Testis (tissue), 3 donors: ENCODE measurements around the gene BEND7. TPM values are rescaled to one million over a fixed set of nuclear protein-coding genes. Genes with fewer than 3 reads are reported as not detected.

ENCODE experiments used
- DNase-seq: peaks from one replicate; pipeline ENCODE4 v3.0.0-alpha.2; 2019
- H3K27ac ChIP-seq, 2 donors: fragments of 200-600 bp; sonication (generic); one replicate each; pipeline ENCODE4 v1.5.1; 2019
- H3K27me3 ChIP-seq: fragments of 200-600 bp; sonication (generic); one replicate; pipeline ENCODE4 v1.5.1; 2019
- H3K36me3 ChIP-seq: fragments of 200-600 bp; sonication (generic); one replicate; pipeline ENCODE4 v1.5.1; 2017; ENCODE audit warnings: low read depth; ENCODE audit errors: missing control alignments
- H3K4me1 ChIP-seq: fragments of 200-600 bp; sonication (generic); one replicate; pipeline ENCODE4 v1.5.1; 2019
- H3K4me3 ChIP-seq, 2 donors: fragments of 200-600 bp; sonication (generic); one replicate each; pipeline ENCODE4 v1.5.1; 2017 to 2019
- H3K9me3 ChIP-seq: fragments of 200-600 bp; sonication (generic); one replicate; pipeline ENCODE4 v1.5.1; 2017
- POLR2A ChIP-seq: fragments of 450-650 bp; IDR thresholded peaks from one replicate; pipeline ENCODE4 v1.6.1; 2017; ENCODE audit warnings: antibody characterized with exemption, mild to moderate bottlenecking, moderate library complexity
- WGBS, 2 donors: methylation state at CpG; one replicate each; pipeline ENCODE4 v1.1.5; 2018; 5-methylcytosine and 5-hydroxymethylcytosine counted together
- intact Hi-C: fragments of 100-400 bp; cut with DNase I; formaldehyde crosslinking; loops from one replicate; pipeline ENCODE4 v1.15.1; 2023; ENCODE audit warnings: low total_unique reads
- polyA plus RNA-seq: library from polyadenylated mRNA; stranded (reverse); fragments of 350-450 nt; fragmentation: Illumina TruSeq; extraction: RNeasy Lipid Tissue Mini Kit (QIAGEN cat#74804); gene quantifications from one replicate; pipeline ENCODE4 v1.2.3, GENCODE V29; 2014; ENCODE audit warnings: low read depth, low replicate concordance; ENCODE audit not compliant: insufficient read depth
- total RNA-seq, 2 donors: library from RNA; depleted of rRNA; stranded (reverse); fragments of >200 nt; gene quantifications; one replicate each; pipeline ENCODE4 v1.2.3, GENCODE V29; 2016
- TF ChIP-seq, protein P1 (sequence below), 3 experiments: fragments of 450-650 bp in 2 of 3; fragments of 200-600 bp in 1 of 3; sonication (generic) in 1 of 3; IDR thresholded peaks; one replicate each; pipeline ENCODE4 v1.5.1; 2016 to 2019; ENCODE audit warnings: antibody characterized with exemption in 3 of 3, mild to moderate bottlenecking in 2 of 3, moderate library complexity in 1 of 3

BEND7 gene
- total and polyA plus RNA-seq, 3 donors from 2014 or later, result 31.2 to 57.2 (median 55.2) TPM

DNA sequence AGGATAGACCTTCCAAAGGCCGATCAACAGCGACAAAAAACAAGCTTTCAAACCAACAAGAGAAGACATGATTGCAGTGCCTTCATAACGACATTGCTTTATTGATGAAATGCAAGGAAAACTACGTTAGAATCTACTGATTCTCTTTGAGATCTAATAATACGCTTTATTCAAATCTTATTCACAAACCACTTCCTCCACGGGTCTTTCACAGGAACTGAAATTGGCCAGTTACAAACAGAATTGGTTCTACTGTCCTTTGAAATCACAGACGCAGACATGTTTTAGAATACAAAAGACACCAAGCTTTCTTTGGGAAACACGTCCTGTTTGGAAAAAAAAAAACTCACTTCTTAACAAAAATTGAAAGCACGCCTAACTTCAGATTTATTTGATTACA, 106.0 kb downstream of the BEND7 start:
- 81 to 82% methylated on average over 9 of the region's 9 CpGs for WGBS, 2 donors
- Histone ChIP-seq H3K4me3 (no peak overlapping the region), H3K9me3 (no peaks in the 10 kb centered on the region), H3K27ac (no peak overlapping the region), H3K4me1 (no peaks in the 10 kb centered on the region), H3K27me3 (no peaks in the 10 kb centered on the region), H3K36me3 (no peaks in the 10 kb centered on the region)
- intact Hi-C loops, result no loop called here
- TF ChIP-seq POLR2A, result no peak
- TF ChIP-seq, protein P1, sequence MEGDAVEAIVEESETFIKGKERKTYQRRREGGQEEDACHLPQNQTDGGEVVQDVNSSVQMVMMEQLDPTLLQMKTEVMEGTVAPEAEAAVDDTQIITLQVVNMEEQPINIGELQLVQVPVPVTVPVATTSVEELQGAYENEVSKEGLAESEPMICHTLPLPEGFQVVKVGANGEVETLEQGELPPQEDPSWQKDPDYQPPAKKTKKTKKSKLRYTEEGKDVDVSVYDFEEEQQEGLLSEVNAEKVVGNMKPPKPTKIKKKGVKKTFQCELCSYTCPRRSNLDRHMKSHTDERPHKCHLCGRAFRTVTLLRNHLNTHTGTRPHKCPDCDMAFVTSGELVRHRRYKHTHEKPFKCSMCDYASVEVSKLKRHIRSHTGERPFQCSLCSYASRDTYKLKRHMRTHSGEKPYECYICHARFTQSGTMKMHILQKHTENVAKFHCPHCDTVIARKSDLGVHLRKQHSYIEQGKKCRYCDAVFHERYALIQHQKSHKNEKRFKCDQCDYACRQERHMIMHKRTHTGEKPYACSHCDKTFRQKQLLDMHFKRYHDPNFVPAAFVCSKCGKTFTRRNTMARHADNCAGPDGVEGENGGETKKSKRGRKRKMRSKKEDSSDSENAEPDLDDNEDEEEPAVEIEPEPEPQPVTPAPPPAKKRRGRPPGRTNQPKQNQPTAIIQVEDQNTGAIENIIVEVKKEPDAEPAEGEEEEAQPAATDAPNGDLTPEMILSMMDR (IDR thresholded peaks at IDR 0.05), result no peak
- DNase-seq, result no peak

DNA sequence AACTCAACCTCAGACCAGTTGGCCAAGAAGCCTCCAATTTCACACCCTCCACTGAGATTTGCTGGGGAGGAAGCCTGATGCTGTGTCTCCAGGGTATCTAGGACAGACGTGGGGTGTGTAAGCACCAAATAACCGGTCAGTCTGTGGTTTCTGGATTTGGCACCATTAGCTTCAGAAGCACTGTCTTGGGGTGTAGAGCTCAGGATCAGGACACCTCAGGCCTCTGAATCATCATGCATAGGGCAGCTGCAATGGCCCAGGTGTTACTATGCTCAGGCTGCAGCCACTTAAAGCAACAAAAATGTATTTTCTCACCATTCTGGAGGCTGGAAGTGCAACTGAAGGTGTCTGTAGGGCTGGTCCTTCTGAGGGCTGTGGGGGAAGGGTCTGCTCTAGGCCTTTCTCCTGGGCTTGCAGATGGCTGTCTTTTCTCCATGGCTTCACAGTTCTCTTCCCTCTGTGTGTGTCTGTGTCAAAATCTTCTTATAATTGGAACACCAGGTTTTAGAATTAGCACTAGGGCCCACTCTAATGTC, 107.4 kb downstream of the BEND7 start:
- Histone ChIP-seq H3K27ac (no peak overlapping the region), H3K36me3 (no peaks in the 10 kb centered on the region), H3K27me3 (no peaks in the 10 kb centered on the region), H3K9me3 (no peaks in the 10 kb centered on the region), H3K4me3 (no peak overlapping the region), H3K4me1 (no peaks in the 10 kb centered on the region)
- WGBS, 2 donors, result 80 to 86% methylated on average over 2 of the region's 2 CpGs
- no peak for DNase-seq
- TF ChIP-seq POLR2A, result no peak
- TF ChIP-seq, protein P1 (IDR thresholded peaks at IDR 0.05), result no peak
- intact Hi-C loops, result no loop called here

DNA sequence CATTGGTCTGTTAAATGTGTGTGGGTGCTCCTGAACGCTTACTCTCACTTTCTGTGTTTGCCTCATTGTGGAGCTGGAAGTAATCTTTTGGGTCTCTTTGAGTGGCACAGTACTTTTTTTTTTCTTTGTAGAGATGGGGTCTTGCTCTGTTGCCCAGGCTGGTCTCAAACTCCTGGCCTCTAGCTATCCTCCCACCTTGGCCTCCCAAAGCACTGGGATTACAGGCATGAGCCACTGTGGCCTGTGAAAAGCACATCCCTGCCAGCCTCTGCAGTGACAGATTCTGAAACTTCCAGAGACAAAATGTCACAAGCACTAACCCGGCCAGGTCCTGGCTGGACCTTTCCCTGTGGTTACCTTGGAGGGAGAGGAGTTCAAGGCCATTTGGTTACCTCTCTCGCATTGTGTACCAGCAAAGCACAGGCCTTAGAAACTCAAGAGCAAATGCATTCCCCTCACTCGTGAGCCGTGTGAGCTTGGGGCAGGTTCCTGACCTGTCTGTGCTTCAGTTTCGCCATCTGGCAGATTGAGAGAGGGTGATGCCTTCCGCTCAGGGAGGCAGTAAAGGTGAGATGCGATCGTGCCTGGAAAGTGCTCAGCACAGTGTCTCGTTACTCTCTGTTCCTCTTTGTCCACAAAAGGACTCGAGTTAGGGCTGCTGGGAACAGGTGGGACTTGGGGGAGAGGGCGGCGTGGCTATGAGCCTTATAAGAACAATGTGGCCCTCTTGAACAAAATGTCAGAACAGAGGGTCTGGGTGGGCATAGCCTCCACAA, 108.1 kb downstream of the BEND7 start:
- Histone ChIP-seq H3K9me3 (no peaks in the 10 kb centered on the region), H3K36me3 (no peaks in the 10 kb centered on the region), H3K27ac (no peak overlapping the region), H3K27me3 (no peaks in the 10 kb centered on the region), H3K4me1 (no peaks in the 10 kb centered on the region), H3K4me3 (no peak overlapping the region)
- no peak for TF ChIP-seq POLR2A
- TF ChIP-seq, protein P1 (IDR thresholded peaks at IDR 0.05), result no peak
- intact Hi-C loops, result no loop called here
- DNase-seq, result no peak
- WGBS, 2 donors, result 89 to 90% methylated on average over 13 of the region's 13 CpGs

DNA sequence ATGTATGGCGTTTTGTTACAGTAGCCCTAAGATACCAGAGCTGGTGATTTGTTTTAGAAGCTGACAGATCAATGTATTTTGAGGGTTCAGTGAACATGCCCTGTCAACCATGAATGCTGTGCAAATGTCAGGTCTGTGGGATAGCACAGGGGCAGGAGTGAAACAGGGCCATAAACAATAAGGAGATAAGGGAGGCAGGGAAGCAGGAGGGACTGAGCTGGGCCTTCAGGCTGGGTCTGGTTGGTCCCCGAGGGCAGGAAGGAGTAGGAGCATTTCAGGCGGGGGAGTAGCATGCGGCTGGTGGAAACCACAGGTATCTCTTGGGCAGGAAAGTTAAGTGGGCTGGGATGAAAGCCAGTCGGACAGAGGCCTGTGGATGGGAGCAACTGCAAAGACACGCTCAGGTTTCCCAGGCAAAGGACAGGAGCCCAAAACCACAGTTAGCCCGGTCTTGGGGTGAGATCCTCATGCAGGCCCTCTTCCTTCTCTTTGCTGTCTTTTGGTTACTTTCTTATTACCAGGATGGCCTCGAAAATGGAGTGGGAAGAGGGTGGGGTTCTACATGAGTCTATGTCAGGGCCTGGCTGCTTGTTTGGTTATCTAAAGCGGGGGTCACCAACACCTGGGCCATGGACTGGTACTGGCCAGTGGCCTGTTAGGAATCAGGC, 111.2 kb downstream of the BEND7 start:
- TF ChIP-seq, protein P1 (IDR thresholded peaks at IDR 0.05), result no peak
- no peak for TF ChIP-seq POLR2A
- Histone ChIP-seq H3K27ac (no peak overlapping the region), H3K4me3 (no peak overlapping the region), H3K4me1 (no peaks in the 10 kb centered on the region), H3K27me3 (no peaks in the 10 kb centered on the region), H3K36me3 (no peaks in the 10 kb centered on the region), H3K9me3 (no peaks in the 10 kb centered on the region)
- no peak for DNase-seq
- WGBS, 2 donors, result 66 to 75% methylated on average over 8 to 9 of the region's 9 CpGs
- intact Hi-C loops, result no loop called here
